NCI-H2107 (cell line): Measurements from ENCODE around the gene MARVELD1.
A peak's percentile ranks its signal among the peaks of the same experiment; 100 is the strongest.
"Not testable (repeated sequence)": the region's sequence is repeated elsewhere in the genome, so short reads cannot be mapped to it uniquely, and the experiment has no call there.

Source experiments
- DNase-seq: peaks from one replicate; lab custom pipeline; 2025; lab: John Stamatoyannopoulos, UW

The MARVELD1 gene

DNA sequence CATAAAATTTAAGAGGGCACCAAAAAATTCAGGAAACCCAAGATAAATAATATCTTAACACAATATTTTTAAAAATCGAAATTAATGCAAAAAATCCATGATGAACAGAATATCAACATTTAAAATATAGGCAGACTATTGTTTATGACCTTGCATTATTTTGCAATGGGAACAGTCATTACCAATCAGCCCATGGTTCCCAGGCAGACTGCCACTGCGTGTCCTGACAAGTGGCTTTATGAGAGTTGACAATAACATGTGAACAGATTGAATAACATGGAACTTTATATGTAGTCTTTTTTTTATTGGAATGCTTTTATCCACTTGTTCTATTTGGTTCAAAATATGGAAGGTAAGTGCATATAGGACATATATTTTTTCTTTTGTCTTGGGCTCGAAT, 23.4 kb upstream of the MARVELD1 start:
- DNase-seq = no peak

DNA sequence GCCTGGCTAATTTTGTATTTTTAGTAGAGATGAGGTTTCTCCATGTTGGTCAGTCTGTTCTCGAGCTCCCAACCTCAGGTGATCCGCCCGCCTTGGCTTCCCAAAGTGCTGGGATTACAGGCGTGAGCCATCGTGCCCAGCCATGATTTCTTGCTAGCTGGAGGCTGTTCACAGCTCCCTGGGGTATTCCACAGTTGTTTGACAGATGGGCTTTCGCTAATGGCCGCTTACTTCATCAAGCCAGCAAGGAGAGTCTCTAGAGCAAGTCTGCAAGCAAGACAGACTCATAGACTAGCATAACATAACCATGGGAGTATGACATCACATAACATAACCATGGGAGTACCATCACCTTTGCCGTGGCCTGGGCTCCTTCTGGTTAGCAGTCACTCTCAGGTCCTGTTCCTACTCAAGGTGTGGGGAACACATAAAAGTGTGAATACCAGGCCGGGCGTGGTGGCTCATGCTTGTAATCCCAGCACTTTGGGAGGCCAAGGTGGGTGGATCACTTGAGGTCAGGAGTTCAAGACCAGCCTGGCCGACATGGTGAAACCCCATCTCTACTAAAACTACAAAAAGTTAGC, 15.4 kb upstream of the MARVELD1 start:
- DNase-seq = not testable (repeated sequence)

DNA sequence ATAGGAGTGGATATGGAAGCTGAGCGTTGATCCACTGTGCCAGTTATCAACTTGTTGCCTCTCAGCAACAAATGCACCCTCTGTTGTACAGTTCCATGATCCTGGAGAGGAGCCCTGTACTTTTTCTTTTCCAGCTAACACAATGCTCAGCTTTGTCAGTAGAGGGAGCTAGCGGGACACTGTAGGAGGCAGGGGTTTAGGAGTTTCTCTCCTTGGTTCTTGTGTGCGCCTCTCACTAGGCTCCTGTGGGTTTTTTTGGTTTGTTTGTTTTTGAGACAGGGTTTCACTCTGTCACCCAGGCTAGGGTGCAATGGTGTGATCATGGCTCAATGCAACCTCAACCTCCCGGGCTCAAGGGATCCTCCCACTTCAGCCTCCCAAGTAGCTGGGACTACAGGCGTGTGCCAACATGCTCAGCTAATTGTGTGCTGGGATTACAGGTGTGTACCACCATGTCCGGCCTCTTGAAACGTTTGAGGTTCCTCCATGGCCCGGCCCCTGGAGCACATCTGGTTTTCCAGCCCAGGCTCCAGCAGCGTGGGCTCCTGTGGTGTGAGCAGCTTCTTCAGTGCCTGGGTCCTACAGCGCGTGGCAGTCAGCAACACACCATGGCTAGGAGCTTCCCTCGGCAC, 12.0 kb upstream of the MARVELD1 start:
- no peak for DNase-seq

DNA sequence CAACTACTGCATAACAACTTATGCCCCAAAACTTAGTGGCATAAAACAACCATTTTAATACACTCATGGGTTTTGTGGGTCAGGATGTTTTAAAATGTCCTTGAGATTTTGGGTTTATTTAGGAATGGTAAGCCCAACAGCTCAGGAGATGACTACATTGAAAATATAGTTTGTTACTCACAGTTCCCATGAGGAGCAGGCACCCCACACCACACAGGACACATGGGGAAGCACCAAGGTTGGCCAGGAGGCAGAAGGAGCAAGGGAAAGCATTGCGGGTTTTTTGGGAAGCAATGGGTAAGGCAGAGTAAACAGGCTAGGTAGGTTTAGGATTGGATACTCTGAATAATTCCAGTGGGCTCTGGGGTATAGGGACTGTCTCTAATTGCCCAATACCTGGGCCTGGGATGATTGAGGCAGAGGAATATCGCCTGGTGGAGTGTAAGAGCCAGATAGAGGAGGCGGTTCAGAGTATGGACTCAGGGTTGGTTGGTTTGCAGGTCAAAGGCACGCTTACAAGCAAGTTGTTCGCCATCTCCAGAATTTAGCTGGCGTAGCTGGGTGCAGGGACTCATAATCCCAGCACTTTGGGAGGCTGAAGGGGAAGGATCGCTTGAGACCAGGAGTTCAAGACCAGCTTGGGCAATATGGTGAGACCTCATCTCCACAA, 10.0 kb upstream of the MARVELD1 start:
- DNase-seq = no peak

DNA sequence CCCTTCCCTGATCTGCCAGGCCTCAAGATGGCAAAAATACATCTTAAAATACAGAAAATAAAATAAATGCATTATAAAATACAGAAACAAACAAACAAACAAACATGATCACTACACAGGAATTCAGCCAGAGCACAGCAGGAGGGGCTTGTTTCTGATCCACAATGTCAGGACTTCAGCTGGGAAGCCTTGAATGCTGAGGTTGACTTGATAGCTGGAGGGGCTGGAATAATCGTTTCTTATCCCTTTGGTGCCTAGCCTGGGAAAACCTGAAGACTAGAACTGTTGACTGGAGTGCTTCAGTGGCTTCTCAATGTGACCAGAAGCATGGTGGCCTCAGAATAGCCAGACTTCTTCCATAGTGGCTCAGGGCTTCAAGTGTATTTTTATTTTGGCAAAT, 9.2 kb upstream of the MARVELD1 start:
- DNase-seq = no peak

DNA sequence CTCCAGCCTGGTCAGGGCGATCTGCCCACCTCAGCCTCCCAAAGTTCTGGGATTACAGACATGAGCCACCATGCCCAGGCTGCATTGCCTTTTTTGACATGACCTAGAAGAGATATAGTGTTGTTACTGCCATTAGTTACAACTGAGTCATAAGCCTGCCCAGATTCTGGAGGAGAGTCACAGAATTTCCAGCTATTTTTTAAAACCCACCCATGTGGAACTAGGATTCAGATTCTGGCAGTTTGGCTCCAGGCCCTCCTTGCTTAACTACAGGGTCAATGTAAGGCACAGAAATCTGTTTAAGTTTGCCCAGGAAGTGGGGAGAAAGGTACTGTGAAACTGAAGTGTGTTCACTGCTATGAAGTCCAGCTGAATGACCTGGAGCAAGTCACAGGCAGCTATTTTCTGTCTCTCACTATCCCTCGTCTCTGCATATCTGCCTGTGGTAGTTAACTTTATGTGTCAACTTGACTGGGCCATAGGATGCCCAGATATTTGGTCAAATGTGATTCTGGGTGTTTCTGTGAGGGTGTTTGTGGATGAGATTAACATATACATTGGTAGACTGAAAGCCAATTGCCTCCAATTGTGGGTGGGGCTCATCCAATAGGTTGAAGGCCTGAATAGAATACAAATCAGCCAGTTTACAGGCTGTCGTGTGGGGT, 8.4 kb upstream of the MARVELD1 start:
- no peak for DNase-seq

DNA sequence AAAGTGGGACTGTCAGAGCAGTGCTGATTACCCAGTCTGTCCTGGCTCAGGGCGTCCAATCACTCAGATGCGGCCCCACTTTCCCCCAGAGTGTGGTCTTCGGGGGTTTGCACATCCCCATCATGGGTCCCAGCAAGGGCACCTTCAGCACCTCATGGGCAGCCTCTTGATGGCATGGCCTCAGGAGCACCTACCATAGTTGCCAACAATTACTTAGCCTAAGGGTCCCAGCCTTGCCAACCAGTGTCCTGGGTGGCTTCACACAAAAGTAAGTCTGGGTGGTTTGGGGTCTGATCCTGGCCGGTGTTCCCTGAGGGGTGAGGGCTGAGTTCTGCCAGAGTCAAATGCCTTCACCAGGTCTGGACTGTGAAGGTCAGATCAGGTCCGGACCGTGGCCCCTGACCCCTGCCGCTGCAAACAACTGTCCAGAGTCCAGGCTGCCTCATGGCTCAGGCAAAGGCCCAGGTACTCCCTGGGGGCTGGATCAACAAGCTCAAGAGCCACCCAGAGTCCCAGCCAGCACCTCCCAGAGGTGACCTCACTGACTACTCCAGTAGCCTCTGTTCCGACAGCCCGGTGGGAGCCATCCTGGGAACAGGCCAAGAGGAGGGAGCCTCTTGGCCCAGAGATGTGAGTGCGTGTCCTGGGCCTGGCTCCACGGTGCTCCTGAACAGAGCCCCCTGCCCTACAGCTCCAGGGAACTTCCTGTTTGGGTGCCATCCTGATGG, 6.2 kb upstream of the MARVELD1 start:
- no peak for DNase-seq

DNA sequence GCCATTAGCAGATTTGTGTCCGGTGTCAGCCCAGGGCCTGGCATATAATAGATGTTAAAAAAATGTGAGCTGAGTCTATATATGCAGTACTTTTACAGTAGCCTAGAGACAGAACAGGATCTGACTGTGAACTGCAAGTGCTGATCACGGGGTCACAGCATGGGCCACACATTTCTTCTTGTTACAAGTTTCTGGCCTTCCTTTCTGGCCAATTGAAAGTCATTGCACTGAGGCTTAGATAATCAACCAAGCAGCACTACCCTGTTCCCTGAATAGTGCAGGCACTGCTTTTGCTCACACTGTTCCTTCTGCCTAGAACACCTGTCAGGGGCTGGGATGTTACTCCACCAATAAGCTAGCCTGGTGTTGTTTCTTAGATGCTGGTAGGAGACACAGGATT, 5.4 kb upstream of the MARVELD1 start:
- DNase-seq = no peak

DNA sequence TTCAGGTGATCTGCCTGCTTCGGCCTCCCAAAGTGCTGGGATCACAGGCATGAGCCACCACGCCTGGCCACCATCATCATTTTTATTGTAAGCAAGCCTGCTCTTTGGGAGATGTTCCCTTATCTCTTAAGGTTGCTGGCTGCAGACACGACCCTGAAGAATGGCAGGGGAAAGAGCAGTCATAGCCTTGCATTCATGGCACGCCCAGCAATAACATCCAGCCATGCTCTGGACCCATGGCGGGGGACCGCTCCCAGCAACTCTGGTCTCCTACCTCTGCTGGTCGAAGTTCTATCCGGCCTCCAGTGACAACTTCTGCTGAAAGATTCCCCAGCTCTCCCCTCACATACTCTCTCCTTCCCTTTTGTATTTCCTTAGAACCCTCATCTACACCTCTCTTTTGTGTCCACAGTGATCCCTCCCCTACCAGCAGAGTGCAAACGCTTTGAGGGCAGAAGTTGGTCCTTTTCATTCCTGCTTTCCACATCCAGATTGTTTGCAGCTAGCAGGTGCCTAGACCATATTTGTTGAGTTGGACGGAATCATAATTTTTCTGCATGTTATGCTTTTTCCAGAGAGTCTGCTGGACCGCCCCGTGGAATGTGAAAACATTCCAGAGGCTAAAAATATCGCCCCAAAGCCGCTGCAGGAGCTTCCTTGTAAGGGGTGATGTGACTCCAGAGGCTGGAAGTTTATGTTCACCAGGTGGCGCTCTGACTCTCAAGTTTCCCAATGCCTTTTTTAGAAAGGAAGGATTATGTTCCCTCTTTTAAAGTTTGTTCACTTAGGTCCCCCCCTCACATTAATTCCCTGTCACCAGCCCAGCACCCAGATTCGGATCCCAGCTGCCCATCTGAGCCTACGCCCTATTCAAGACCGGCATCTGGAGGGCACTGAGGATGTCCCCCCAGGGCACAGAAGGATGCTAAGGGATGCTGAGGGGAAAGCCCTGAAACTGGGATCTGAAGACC, 4.3 kb upstream of the MARVELD1 start:
- no peak for DNase-seq

DNA sequence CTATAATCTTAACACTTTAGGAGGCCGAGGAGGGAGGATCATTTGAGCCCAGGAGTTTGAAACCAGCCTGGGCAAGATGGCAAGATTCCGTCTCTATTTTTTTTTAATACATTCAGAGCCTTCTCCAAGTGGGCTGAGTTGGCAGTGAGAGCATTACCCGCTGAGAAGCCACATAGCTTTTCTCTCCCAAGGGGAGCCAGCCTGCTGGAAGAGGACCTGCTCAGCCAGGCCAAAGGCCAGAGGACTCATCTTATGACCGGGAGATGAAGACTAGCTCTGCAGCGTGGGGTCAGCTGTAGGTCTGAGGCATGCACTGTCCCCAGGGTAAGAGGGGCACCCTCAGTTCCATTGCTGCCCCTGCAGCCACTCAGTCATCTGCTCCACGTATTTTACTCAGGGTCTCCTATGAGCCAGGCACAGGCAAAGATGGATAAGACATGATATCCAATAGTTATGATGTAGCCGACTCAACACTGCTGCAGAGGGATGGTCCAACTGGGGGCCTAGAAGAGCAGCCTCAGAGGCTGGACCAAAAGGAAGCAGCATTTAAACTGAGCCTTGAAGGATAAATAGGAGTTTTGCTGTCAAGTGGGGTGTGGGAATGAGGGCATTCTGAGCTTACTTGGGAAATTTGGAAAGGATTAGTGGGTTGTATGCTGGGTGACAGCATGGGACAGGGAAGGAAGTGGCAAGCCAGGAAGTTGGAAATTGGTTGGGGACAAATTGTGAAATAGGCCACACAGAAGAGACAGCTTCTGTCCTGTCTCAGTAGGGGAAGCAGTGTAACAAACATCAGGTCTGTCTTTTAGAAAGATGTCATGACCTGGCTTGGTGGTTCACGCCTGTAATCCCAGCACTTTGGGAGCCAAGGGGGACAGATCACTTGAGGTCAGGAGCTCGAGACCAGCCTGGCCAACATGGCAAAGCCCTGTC, 1.6 kb upstream of the MARVELD1 start:
- no peak for DNase-seq

DNA sequence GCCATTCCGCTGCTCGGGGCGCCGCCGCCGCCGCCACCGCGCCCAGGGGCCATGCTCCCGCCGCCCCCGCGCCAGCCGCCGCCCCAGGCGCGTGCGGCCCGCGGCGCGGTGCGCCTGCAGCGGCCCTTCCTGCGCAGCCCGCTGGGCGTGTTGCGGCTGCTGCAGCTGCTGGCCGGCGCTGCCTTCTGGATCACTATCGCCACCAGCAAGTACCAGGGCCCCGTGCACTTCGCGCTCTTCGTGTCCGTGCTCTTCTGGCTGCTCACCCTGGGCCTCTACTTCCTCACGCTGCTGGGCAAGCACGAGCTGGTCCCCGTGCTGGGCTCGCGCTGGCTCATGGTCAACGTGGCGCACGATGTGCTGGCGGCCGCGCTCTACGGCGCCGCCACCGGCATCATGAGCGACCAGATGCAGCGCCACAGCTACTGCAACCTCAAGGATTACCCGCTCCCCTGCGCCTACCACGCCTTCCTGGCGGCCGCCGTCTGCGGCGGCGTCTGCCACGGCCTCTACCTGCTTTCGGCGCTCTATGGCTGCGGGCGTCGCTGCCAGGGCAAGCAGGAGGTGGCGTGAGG, 383 bp downstream of the MARVELD1 start:
- peak; percentile 28 for DNase-seq

DNA sequence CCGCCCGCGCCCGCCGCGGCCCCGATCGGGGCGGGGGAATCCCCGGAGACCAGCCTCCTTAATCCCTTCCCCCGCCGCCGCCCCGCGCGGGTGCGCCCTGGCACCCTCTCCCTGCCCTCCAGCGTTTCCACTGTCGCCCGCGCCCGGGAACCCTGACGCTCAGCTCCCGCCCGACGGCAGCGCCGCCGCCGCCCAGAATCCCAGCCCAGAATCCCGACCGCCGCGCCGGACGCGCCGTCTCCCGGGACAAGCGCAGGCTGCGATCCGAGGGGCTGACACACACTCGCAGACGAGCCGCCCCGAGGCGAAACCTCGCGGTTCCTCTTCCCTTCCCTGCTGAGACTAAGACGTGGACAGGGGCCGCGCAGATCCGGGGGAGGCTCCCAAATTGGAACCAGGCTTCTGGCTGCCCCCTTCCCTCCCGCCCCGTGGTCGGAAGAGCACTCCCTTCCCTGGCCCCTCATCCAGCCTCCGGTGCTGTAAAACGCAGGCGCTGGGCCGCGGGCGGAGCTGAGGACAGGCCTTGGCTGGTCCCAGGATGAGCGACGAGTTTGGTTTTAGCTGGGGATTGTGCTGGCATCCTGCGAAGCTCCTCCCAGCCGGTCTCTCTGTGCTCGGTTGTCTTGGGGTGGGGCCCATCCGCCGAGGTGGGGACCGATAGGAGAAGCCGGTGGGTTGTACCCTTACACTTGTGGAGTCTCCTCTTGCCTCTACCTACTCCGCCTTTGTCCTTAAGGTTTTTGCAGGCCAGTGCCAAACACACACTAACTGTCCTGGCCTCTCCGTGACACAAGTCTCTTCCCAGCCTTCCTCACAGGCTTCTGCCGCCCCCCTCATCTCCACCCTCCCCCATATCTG, 1.1 kb downstream of the MARVELD1 start:
- DNase-seq = no peak

DNA sequence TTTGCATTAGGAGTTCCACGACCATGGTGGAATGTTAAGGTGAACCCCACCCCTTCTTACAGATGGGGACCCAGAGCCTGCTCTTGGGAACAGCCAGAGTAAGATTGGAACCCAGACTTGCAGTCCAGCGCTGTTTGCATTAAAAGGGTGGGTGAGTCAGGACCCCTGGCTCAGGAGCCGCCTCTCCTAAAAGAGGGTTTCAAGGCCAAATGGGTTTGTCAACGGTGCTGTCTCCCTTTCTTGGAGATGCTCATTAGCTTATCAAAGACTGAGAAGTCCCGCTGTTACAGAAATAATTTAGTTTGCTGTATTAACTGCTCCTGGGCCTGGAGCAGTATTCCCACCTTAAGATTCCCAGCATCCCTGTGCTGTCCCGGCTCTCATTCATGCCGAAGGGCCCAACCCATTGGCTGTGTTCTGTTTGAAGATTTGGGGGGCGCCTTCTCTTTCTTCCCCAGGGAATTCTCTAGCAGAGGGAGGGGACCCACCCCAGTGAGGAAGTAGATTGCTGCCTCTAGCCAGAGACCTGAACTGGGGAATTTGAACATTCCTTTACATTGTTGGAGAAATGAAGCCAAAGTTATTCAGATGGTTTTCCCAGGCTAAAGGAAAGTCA, 1.8 kb downstream of the MARVELD1 start:
- no peak for DNase-seq

DNA sequence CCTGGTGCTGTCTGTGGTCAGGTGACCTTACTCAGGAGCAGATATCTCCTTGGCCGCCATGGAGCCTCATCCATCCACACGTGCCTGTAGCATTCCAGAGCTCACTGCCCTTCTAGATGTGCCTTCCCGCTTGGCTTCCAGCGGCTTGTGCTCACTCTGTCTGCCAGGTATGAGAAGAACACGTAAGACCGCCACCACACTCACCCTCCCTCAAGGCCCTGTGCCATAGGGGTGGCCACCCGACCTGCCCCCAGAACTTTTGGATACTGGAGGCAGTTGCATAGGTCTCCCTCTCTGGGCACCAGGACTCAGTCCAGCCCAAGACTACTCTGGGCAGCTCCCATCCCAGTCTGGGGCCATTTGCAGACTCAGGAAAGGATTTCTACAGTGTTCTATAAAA, 4.1 kb downstream of the MARVELD1 start:
- no peak for DNase-seq

DNA sequence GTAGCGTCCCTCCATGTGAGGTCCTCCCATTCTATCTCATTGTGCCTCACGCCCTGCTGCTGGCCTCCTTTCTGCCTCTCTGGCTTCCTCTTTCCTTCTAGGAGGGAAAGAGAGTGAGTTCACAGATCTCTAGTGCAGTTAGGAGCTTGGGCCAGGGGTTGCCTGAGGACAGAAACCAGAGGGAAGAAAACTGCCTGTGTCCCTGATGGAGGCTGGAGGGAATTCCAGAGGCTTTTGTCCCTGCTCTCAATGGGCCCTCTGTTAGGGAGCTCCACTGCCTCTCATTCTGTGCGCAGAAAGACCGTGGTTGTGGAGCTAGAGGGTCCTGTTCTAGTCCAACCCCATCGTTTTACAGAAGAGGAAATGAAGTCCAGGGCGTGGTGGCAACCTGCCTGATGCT, 4.6 kb downstream of the MARVELD1 start:
- DNase-seq = no peak

DNA sequence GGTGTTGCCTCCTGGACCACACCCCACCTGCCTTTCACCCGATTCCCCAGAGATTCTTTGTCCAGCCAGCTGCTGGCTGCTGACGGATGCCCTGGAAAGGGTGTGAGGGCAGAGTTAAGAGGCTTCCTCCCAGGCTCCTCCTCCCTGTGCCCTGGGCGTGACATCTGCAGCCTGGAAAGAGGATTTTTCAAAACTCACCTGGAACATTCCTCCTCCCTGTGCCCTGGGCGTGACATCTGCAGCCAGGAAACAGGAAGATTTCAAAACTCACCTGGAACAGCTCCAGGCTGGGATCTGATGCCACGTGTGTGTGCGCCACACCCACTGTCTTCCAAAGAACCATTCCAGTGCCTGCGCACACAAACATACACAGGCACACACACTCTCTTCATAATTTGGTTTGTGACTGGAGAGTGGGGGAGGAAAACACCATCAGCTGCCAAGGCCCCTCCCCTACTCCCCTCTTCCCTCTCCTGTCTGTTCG, 5.2 kb downstream of the MARVELD1 start:
- DNase-seq = peak; percentile 30

DNA sequence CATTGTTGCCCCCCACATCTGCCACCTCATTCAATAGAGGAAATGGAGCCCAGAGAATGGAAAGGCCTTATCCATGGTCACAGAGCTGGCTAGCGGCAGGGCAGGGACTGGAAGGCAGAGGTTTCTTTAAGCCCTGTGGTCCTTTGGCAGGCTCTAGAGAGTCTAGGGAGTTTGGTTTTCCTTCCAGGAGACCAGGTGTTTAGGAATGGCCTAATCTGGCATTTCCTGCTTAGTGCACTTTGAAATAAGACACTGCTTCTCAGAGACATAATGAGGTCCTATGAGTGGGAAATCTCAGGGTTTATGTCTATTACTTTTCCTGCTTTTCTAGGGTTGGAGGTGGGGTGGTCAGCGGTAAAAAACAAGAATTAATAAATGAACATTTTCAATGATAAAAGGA, 6.1 kb downstream of the MARVELD1 start:
- no peak for DNase-seq
